Measurements from ENCODE around the gene TTC28.

TTC28 gene

DNA sequence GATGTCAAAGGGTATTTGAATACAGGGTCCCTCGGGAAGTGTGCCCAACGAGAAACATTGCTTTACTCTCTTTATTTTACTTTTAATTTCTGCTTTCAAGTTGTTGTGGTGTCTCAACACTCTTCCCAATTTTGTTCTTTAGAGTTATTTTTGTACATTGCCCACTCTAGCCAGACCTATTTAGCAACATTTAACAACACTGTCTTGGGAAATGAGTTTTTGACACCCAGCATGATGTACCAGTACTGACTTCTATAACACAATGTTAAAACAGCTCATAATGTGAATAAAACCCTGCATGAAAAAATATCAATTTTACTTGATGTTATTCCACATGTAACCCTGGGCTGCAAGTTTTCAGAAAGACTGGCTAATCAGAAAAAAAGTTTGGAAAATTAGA is 410.4 kb downstream of the TTC28 start:
- no peak for DNase-seq (ENCODE audit: low read depth)

DNA sequence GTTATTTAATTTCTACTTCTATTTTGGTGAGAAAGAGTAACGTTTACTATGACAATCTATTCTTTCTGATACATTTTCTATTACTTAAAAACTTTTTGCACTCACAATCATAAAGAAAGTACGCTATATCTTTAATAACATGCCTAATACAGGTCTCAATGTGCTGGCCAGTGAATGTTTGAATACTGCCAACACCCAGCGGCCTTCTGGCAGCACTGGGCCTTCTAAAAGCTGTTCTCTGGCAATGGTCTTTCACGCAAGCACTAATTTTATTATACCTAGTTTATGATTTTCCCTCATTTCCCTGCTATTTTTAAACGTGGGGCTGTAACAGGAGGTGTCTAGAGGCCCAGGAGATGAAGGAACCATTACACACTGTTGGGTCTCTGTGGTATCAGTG is 410.8 kb downstream of the TTC28 start:
- DNase-seq (ENCODE audit: low read depth), result no peak

- no peak for DNase-seq (ENCODE audit: low read depth)
Measured at GRCh38 chr22:28268171-28268570, 411.5 kb downstream of the TTC28 start.

- no peak for DNase-seq (ENCODE audit: low read depth)
Measured at GRCh38 chr22:28260619-28261018, 419.0 kb downstream of the TTC28 start.

GRCh38 chr22:28259774-28260312 is 419.8 kb downstream of the TTC28 start:
- no peak for DNase-seq (ENCODE audit: low read depth)

GRCh38 chr22:28254396-28254795 is 425.2 kb downstream of the TTC28 start:
- no peak for DNase-seq (ENCODE audit: low read depth)

DNA sequence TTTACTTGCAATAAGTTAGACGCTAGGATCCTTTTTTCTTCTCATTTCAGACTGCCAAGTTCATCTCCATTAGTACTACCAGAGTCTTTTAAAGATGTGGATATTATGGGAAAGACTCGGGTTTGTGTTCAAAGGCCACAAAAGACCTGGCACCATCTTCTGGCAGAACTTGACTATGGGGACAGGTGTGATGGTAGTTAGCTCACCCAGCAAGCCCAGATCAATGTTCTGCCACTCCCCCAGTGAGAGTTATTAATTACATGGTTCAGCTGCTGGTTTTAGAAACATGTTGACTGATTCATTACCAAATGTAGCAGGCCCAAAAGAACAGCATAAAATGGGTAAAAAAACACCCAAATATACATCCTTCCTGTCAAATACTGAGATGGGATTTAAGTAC is 427.1 kb downstream of the TTC28 start:
- DNase-seq (ENCODE audit: low read depth), result no peak

DNA sequence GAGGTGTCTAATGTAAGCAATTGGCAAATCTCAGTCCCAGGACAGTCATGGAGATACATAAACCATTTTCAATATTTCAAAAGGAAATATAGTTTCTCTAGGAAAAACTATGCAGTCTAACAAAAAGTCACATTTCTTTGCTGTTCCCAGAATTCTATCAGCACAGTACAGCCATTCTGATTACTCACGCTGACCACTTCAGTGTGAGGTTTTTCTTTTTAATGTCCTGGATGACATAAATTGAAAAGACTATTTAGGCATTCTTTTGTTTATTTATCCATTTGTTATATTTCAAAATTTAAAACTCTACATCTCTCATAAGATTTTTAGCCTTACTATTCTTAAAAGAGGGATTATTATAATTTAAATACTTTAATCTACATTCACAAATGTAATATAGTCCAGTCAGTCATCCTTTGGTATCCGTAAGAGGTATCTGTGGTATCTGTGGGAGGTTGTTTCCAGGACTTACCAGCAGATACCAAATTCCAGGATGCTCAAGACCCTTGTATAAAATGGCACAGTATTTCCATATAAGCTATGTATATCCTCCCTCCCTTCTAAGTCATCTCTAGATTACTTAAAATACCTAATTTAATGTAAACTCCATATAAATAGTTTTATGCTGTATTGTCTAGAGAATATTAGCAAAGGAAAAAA is 429.5 kb downstream of the TTC28 start:
- no peak for DNase-seq (ENCODE audit: low read depth)

DNA sequence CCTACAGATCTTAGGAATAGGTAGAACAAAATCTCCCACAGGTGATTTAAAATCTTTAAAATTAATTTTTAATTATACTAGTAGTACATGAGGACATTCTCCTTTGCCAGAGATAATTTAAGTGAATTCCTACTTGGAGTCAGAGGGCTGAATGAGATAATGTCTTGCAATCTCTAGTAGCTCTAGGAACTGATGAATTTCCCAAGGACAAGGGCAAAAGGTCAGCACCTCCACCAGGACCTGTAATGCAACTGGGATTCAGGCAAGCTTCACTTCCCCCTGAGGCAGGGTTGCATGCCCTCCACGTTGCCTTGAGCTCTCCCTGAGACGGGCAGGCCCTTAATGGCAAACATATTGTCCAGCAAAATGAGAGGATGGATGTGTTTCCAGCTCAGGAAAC is 430.2 kb downstream of the TTC28 start:
- no peak for DNase-seq (ENCODE audit: low read depth)

DNA sequence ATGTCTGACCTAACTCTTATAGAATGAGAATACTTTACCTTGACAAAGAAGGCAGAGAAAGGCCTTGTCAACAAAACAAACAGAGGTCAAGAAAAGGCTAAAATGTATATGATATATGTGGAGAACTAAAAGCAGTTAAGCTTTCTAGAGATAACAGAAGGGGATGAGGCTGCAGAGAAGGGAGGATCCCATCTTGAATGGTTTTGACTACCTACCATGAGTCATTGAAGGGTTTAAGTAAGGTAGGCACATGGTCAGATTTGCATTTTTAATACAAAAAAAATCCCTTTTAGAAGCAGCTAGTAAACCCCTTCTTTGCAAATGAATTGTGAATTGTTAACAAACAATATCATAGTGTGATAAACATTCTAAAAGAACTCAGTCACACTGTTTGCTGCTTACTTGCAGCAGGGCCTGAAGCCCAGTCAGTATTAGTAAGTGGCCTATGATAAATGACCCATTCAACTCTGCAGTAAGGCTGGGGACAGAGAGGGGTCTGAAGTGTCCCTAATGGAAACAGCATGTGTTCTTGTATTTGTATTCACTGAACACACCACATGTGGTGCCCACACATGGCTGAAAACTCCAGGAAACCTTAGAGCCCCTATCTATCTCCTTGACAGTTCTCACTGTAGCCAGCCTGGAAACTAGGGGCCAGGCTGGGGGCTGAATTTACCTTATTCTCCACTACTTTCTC is 431.8 kb downstream of the TTC28 start:
- DNase-seq (ENCODE audit: low read depth), result no peak

DNA sequence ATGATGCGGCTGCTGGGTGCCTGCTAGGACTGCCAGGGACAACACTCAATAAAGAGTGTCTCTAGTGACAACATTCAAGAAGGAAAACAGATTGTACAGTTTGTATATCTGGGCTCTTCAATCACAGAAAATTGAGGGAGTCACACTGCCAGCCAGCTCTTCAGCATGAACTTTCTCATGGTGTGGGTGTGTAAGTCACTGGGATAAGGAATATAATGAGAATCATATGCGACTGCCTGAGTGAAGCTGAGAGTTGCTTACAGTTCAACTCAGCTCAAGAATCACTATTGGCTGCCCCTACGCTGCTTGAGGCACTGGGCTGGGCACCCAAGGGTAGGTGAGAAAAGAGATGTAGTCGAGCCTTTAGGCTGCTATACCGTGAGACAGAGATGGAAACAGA is 432.5 kb downstream of the TTC28 start:
- DNase-seq (ENCODE audit: low read depth), result no peak

DNA sequence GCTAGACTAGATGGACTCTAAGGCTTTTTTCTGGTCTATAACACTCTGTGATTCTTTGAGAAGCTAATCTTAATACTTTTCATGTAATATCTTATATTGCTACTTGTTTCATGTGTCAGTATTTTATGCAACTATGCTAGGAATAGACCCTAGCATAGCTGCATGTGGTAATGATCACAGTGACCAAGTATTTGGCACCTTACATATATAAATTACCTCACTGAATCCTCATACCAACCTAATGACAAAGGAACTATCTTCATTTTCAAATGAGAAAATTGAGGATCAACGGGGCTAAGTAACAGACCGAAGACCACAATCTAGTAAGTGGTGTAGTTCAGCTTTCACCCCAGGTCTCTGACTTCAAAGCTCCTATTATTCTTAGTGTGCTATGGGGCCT is 433.2 kb downstream of the TTC28 start:
- no peak for DNase-seq (ENCODE audit: low read depth)

GRCh38 chr22:28245579-28246224 is 433.9 kb downstream of the TTC28 start:
- DNase-seq (ENCODE audit: low read depth), result no peak

DNA sequence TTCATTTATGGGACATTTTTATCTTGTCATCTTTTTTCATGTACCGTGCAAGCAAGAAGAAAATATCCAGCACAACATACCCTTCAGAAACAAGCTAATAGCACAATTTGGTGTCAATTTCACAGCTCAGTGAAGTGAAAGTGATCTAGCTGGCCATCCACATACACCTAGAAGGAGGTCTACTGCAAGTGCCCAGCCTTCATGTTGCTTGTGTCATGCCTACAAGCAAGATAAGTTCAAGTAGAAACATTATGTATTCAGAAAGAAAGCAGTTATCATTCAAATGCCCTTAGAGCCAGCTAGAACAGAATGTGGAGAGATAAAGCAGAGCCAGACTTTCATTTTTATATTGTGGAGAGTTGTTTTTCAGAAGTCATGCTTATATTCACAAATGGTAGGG is 434.9 kb downstream of the TTC28 start:
- no peak for DNase-seq (ENCODE audit: low read depth)

GRCh38 chr22:28243539-28243938 is 436.1 kb downstream of the TTC28 start:
- no peak for DNase-seq (ENCODE audit: low read depth)

GRCh38 chr22:28241656-28242290 is 437.9 kb downstream of the TTC28 start:
- no peak for DNase-seq (ENCODE audit: low read depth)

GRCh38 chr22:28239941-28240340 is 439.7 kb downstream of the TTC28 start:
- no peak for DNase-seq (ENCODE audit: low read depth)

- no peak for DNase-seq (ENCODE audit: low read depth)
Measured at GRCh38 chr22:28237783-28238182, 441.9 kb downstream of the TTC28 start.

GRCh38 chr22:28237112-28237511 is 442.5 kb downstream of the TTC28 start:
- DNase-seq (ENCODE audit: low read depth), result no peak

DNA sequence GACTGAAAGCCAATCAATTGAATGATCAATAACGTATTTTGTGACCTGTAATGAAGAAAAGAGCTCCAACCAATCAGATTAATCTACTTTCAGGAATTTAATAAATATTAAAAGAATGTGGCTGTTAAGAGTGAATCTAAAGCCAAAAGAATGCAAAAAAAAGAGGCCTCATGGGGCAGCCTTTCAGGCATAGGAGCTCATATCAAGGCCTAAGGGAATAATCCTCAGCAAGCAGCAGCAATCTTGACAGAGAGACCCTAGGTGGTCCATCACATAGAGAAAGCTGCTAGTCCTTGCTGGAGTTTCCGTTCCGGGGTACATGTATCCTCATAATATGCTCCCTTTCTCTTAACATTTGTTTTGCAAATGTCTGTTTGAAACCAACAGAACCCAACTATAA is 447.4 kb downstream of the TTC28 start:
- DNase-seq (ENCODE audit: low read depth), result no peak

GRCh38 chr22:28231441-28231840 is 448.2 kb downstream of the TTC28 start:
- no peak for DNase-seq (ENCODE audit: low read depth)

DNA sequence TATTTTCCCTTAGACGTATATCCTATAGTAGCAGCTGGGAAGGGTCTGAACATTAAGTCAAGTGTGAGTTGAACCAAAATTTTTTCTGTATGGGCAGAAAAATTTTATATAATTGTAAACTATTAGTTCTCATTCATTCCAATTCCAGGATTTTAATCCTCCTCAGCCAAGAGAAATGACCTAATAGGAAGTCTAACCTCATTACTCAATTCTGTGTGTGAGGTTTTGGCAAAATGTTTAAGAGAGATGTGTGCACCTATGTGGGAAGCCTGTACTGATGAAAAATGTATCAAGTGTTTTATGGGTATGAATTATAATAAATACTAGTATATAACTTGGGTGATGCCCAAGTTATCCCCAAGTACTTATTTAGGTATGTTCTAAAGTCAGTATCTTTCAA is 449.0 kb downstream of the TTC28 start:
- DNase-seq (ENCODE audit: low read depth), result no peak
